Keratinocyte (primary cell): Measurements from ENCODE around the gene ARCN1.

Experiments used
- CTCF ChIP-seq, 3 experiments: IDR thresholded peaks in 1 of 3; conservative IDR thresholded peaks in 1 of 3; optimal IDR thresholded peaks in 1 of 3; 2 replicates in 2 of 3; 3 replicates in 1 of 3; pipeline versions ENCODE3 to v1.5.1; 2011; ENCODE audit warnings: low read length in 3 of 3, mild to moderate bottlenecking in 3 of 3, moderate library complexity in 2 of 3, control low read depth in 1 of 3, inconsistent platforms in 1 of 3; ENCODE audit not compliant: insufficient read depth in 2 of 3; ENCODE audit errors: extremely low read depth in 1 of 3
- EZH2 ChIP-seq: IDR thresholded peaks from one replicate; pipeline ENCODE4 v1.6.1; 2012; ENCODE audit warnings: inconsistent platforms, mild to moderate bottlenecking, low read length, moderate library complexity

- TF ChIP-seq CTCF (optimal IDR thresholded peaks at IDR 0.05 in 1 of 3, IDR thresholded peaks at IDR 0.05 in 1 of 3, conservative IDR thresholded peaks at IDR 0.05 in 1 of 3; ENCODE audit: extremely low read depth in 1 of 3, insufficient read depth in 2 of 3, low read length in 3 of 3) (no peak), EZH2 (no peak)
These were observed 34.1 kb downstream of the ARCN1 start for GRCh38 chr11:118606157-118606843.
